Raji (cell line): ENCODE data around the gene UBE2D2.

ENCODE experiments used
- POLR2A ChIP-seq: IDR thresholded peaks from 2 replicates; pipeline ENCODE4 v1.6.1; 2011; ENCODE audit warnings: low read depth, low read length, control low read depth; ENCODE audit not compliant: insufficient read depth

The UBE2D2 gene

GRCh38 chr5:139635606-139636206 is 74.6 kb downstream of the UBE2D2 start:
- no peak for TF ChIP-seq POLR2A

DNA sequence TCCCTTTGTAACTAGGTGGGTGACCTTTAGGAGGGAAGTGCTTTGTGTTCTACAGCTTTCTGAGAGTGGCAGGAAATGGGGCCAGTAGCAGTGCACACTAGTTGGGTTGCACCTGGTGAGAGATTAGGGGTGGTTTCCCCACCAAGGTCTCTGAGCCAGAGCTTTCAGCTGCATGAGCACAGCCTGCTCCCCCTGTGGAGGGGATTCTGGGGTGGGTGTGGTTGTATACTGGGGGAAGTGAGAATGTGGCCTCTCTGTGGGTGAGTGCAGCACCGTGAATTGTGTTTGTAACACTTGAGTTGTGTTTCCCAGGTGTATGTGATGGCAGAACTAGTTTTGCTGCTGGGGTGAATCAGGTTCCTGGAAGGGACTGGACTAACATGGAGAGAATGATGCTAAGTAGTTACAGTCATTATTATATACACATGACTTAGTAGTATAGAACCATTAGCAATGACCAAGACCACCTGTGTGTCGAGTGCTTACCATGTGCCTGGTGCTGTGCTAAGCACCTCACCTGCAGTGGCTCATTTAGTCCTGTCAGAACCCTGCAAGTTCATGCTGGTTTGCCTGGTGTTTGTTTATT is 75.2 kb downstream of the UBE2D2 start:
- peak; percentile 50; the same call in 1 of the 2 replicates for TF ChIP-seq POLR2A

DNA sequence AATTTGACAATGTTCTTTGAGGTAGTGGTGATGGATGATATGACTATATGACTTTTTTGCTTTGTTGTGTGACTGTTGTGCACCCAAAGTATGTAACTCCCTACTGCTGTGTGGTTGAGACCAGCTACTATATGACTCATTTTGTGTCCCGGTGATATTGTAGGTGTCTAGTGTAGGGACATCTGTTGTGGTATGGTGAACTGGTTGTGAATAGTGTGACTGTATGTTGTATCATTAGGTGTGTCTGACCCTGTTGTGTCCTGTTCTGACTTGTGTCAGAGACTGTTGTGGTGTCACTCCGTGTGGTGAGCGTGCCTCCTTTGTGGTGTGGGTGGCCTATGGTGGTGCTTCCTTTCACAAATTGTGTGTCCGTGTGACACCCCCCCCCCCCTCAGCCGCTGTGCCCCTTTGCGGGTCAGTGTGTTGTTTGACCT is 75.9 kb downstream of the UBE2D2 start:
- no peak for TF ChIP-seq POLR2A

GRCh38 chr5:139637438-139638089 is 76.4 kb downstream of the UBE2D2 start:
- TF ChIP-seq POLR2A, result peak; percentile 28; the same call in 1 of the 2 replicates

DNA sequence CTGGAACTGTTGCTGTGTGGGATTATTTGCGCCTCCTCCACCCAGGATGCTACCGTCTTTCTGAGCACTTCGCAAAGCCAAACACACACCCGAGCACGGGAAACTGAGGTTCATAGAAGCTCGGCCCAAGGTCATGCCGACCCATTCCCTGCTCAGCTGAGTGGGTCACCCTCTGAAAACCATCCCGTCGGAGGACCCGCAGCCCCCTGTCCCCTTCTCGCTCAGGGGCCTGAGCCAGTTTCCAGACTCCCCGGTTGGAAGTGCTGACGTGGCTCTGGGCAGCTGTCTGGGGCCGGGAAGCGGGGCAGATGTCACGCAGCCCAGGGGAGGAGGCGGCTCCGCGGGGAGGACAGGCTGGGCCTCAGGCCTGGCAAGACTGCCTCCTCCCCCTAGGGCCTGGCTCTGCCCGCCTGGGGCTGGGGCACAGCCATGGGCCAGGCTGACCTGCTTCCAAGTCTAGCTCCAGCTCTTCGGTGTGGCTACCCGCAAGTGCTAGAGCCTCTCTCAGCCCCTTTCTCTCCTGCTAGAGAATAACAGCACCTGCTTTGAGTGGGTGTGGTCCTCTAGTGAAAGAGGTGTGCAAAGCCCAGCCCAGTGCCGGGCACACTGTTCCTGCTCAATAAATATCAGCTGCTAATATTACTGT is 77.1 kb downstream of the UBE2D2 start:
- peak; percentile 72 for TF ChIP-seq POLR2A

DNA sequence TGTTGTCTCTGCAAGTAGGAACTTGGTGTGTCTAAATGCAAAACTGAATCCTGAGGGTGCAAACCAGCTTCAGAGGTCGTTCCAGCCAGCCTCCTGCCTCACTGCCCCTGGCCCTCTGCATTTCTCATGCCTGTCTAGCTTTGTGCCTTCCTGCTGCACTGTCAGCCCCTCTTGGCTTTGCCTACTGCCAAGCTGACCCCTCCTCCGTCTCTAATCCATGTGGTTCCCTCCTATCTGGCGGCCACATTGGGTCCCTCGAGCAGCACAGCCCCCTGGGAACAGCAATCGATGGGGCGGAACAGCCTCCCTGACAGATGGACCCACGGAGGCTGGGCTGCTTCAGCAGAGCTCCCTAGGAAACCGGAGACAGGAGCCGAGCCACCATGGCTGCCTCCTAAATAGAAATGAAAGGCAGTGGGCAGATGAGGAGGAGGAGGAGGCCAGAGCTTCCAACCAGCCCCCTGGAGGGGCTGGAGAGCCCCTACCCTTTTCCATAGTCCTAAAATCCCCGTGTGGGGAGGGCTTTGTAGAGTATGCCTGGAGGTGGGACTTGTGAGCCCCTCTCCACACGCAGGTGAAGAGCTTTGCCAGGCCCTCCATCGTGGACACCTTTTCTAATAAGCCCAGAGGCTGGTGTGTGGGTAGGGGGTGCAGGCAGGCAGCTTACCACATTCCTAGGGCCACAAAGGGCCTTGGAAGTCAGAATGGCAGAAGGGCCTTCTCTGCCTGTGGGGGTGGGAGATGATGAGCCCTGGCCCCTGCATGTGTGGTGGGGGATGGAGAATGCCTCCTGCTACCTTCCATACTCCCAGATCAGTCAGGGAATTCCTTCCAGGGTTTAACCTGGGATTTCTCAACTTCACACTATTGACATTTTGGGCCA is 77.8 kb downstream of the UBE2D2 start:
- TF ChIP-seq POLR2A, result peak; percentile 51

GRCh38 chr5:139639619-139640380 is 78.7 kb downstream of the UBE2D2 start:
- TF ChIP-seq POLR2A, result no peak

- 0 out of 2 replicates have a peak, but pooled peaks have one; percentile 3 for TF ChIP-seq POLR2A
Observed at GRCh38 chr5:139640421-139641115, 79.4 kb downstream of the UBE2D2 start.

- TF ChIP-seq POLR2A, result no peak
Observed at GRCh38 chr5:139641116-139642080, 80.3 kb downstream of the UBE2D2 start.

- TF ChIP-seq POLR2A, result no peak
Observed at GRCh38 chr5:139642213-139642612, 81.1 kb downstream of the UBE2D2 start.

DNA sequence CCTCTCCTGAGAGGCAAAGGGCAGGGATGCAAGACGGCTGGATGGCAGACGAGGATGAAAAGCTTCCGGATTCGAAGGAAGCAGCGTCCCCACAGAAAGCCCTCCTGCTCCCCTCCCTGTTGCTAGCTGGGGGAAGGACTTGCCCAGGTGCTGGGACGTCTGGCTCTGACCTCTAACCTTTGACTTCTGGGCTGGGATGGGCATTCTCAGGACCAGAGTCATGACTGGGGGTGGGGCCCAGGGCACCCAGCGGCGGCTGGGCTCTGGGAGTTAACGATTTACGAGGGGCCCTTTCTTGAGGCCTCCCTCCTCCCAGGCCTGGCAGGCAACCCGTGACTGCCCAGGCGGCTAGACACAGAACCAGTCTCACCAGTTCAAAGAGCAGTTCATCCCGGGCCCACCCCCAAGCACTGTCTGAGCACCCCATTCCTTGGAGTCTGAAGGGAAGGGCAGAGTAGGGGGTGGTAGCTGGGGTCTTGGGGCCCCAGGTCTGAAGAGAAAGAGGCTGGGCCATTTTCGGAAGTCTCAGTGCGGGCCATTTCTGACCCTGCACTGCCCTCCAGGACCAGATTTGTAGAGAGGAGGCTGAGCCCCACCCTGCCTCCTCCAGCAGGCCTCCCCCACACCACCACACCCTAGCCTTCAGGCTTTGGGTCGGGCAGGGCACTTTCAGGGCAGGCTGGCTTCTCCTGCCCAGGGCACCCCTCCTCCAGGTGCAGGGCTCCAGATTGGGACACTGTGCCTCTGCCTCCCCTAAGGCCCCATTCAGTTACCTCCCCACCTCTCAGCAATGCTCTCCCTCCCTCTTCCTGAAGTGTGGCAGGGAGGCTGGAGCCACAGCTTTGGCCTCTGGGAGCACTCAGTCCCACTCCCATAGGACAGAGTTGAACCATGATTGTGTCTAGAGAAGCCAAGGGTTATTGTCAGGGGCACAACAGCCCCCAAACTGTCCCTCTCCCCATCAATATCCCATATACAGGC is 82.0 kb downstream of the UBE2D2 start:
- no peak for TF ChIP-seq POLR2A

DNA sequence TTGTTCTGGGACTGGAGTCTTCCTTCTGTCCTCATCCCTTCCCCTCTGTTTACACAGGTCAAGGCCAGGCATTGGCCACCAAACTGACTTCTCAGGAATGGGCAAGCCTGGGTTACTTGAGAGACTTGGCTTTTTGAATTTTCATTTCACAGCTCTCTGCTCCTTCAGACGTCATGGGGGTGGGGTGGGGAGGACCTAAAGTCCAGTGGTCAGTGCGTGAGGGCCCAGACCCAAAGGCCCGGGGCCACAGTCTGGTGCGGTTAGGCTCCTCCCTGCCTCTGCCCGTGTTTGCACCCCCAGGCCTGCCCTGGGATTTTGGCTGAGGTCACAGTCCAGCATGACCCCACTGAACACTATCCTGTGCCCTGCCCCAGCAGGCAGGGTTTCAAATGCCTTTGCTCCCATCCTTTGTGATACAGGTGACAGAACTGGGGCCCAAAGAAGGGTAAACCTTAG is 82.9 kb downstream of the UBE2D2 start:
- TF ChIP-seq POLR2A, result no peak
